Neural crest cell (in vitro differentiated cells): ENCODE data around the gene MPPED2. TPM values are rescaled to one million over a fixed set of nuclear protein-coding genes. Genes with fewer than 3 reads are reported as not detected.

Experiments used
- DNase-seq: peaks from one replicate; pipeline ENCODE4 v3.0.0; 2021; ENCODE audit warnings: low read depth, mixed read lengths, low spot score
- H3K27ac Mint-ChIP-seq: one replicate; pipeline ENCODE4 v1.8.0; 2021; ENCODE audit warnings: mild to moderate bottlenecking, mixed read lengths; ENCODE audit not compliant: unreplicated experiment
- H3K27me3 Mint-ChIP-seq: 2 replicates; pipeline ENCODE4 v1.8.0; 2021; ENCODE audit warnings: low read depth, mild to moderate bottlenecking, mixed read lengths
- H3K36me3 Mint-ChIP-seq: 2 replicates; pipeline ENCODE4 v1.8.0; 2021; ENCODE audit warnings: low read depth, mild to moderate bottlenecking, mixed read lengths
- H3K4me1 Mint-ChIP-seq: 2 replicates; pipeline ENCODE4 v1.8.0; 2021; ENCODE audit warnings: mixed read lengths
- H3K4me3 Mint-ChIP-seq: one replicate; pipeline ENCODE4 v1.8.0; 2021; ENCODE audit warnings: mild to moderate bottlenecking, mixed read lengths
- H3K9me3 Mint-ChIP-seq: 2 replicates; pipeline ENCODE4 v1.8.0; 2021; ENCODE audit warnings: mixed read lengths
- long read RNA-seq: library from polyadenylated mRNA; unstranded; transcript quantifications from one replicate; pipeline ENCODE4 v2.0.0, GENCODE V29; 2020
- total RNA-seq: library from RNA; stranded (reverse); gene quantifications from 2 replicates; pipeline ENCODE4 v1.2.1, GENCODE V29; 2021
- TF ChIP-seq, protein P1 (sequence below): fragments of 200-600 bp; sonication (generic); conservative IDR thresholded peaks from 2 replicates; pipeline ENCODE4 v1.5.0; 2021; ENCODE audit warnings: antibody characterized with exemption, mild to moderate bottlenecking

Gene MPPED2, protein sequence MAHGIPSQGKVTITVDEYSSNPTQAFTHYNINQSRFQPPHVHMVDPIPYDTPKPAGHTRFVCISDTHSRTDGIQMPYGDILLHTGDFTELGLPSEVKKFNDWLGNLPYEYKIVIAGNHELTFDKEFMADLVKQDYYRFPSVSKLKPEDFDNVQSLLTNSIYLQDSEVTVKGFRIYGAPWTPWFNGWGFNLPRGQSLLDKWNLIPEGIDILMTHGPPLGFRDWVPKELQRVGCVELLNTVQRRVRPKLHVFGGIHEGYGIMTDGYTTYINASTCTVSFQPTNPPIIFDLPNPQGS
- total RNA-seq: 3.1 and 3.2 TPM in 2 replicates
- long read RNA-seq, partial matches to known transcripts: 0 of 1 reads
- long read RNA-seq, other reads (novel, unspliced or antisense): 1 of 1 reads

DNA sequence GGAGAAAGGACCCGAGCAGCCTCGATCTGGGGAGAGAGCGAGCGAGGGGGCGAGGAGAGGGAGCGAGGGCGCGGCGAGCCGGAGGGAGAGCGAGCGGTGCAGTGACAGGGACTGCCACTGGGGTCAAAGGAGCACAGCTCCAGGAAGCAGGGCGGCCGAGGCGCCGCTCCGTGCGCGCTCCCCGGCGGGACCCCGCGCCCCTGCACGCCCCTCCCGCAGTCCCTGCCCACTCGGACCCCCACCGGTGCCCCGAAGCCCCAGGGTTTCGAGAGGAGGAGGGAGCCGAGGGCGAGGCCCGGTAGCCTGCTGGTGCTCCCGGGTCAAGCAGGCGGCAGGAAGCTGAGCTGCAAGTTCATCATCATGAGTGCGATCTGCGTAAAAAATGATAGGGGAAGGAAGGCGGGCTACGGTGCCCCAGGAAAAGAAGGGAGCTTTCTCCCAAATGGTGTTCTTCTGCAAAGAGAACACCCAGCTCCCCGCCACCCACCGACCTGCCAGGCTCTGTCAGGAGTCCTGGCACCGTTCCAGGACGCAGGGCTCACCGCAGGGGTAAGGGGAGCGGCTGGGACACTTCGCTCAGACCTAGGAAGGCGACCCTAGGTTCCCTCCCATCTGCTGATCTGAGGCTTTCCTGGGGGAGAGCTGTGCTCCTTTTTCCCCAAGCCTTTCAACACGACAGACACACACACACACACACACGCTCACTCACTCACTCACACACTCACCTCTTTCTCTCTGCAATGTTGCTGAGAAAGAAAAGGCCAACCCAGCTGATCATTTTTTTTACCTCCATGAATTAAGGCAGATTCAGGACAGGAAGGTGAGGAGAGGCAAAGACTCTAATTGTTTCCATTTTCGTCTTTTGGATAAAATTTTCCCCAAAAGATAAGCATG, at the start of gene MPPED2:
Gene MPPED2, minus strand, starts transcription at position 103 of the 894 bp plus-strand sequence. CDS start 5,980 bp downstream, outside the sequence.
- Mint-ChIP-seq H3K36me3 (no peaks in the 10 kb centered on the region), H3K4me1 (peaks cover 33% of the 10 kb centered on the region), H3K9me3 (no peaks in the 10 kb centered on the region), H3K27me3 (peaks cover 63% of the 10 kb centered on the region), H3K4me3 (peak within 1 kb of the TSS; percentile 79), H3K27ac (no peak within 1 kb of the TSS)
- DNase-seq: peak; percentile 71
- TF ChIP-seq, protein P1, sequence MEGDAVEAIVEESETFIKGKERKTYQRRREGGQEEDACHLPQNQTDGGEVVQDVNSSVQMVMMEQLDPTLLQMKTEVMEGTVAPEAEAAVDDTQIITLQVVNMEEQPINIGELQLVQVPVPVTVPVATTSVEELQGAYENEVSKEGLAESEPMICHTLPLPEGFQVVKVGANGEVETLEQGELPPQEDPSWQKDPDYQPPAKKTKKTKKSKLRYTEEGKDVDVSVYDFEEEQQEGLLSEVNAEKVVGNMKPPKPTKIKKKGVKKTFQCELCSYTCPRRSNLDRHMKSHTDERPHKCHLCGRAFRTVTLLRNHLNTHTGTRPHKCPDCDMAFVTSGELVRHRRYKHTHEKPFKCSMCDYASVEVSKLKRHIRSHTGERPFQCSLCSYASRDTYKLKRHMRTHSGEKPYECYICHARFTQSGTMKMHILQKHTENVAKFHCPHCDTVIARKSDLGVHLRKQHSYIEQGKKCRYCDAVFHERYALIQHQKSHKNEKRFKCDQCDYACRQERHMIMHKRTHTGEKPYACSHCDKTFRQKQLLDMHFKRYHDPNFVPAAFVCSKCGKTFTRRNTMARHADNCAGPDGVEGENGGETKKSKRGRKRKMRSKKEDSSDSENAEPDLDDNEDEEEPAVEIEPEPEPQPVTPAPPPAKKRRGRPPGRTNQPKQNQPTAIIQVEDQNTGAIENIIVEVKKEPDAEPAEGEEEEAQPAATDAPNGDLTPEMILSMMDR: peak; percentile 67

DNA sequence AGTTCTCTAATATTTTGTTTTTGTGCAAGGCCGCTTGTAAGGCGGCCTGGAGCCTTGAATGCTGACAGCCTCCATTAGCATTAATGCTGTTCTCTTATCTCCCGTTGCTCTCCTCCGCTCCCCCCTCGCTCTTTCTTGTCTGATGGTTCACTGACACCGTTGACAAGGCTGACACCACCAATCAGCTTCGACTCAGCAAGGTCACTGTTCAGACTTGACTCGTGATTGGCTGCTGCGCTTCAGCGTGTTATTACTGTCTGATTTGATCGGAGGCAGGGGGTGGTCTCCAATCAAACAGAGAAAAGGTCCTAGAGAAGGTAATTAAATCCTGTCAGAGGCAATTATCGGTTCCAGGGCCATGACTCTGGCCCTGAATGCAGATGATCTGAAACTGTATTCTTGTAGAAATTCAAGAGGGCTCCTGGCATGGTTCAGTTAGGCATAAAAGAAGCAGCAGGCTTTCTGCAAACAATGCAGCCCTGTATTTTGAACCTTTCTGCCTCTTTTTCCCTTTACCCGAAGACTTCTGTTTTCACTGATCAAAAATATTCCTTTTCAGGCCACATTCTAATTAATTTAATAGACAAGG, 49.3 kb upstream of the MPPED2 start:
- Mint-ChIP-seq H3K27ac (peak overlapping the region; percentile 37), H3K4me1 (peaks cover 12% of the 10 kb centered on the region), H3K36me3 (no peaks in the 10 kb centered on the region), H3K27me3 (no peaks in the 10 kb centered on the region), H3K9me3 (no peaks in the 10 kb centered on the region), H3K4me3 (peak overlapping the region; percentile 71)
- peak; percentile 55 for DNase-seq
- TF ChIP-seq, protein P1: no peak

DNA sequence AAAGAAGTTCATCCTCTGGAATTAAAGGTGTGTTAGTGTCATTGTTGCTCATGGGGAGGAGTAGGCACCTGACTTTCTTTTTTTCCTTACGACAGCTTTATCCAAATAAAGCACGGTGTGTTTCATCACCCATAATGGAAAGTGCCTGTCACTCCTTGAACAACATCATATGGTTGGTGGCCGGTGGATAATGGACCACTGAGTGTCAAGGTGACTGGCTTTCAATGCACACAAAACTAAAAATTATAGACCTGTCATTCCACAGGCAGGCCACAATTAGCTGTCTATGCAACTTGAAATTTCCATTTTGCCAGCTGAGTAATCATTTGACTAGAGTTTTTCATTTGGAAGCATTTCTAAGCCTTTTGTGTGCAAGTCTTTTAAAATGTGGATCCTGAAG, 45.0 kb upstream of the MPPED2 start:
- TF ChIP-seq, protein P1: no peak
- Mint-ChIP-seq H3K9me3 (no peaks in the 10 kb centered on the region), H3K4me1 (peaks cover 11% of the 10 kb centered on the region), H3K27ac (no peak overlapping the region), H3K4me3 (no peak overlapping the region), H3K27me3 (no peaks in the 10 kb centered on the region), H3K36me3 (no peaks in the 10 kb centered on the region)
- no peak for DNase-seq

GRCh38 chr11:30619767-30620166, 33.6 kb upstream of the MPPED2 start:
- Mint-ChIP-seq H3K27ac (no peak overlapping the region), H3K9me3 (peaks cover 13% of the 10 kb centered on the region), H3K27me3 (no peaks in the 10 kb centered on the region), H3K36me3 (peaks cover 5% of the 10 kb centered on the region), H3K4me1 (no peaks in the 10 kb centered on the region), H3K4me3 (no peak overlapping the region)
- TF ChIP-seq, protein P1: no peak
- DNase-seq: no peak

DNA sequence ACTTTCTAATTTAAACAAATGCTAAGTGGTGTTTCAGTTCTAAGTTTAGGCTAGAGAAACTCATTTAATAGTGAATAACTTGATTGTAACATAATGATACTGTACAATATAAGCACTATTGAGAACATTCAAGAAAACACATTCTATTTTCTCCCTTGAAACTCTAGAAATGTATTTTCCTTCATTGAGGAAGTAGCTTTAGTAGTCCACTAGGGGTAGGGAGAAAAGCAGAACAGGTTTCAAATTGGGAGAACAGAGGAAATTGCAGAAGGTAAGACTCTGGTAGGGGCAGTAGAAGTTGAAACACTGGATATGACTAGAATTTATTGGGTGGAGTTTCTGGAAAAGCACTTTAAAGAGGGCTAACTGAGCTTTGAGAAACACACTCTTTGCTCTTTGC, 31.6 kb upstream of the MPPED2 start:
- Mint-ChIP-seq H3K9me3 (peaks cover 11% of the 10 kb centered on the region), H3K27ac (no peak overlapping the region), H3K27me3 (no peaks in the 10 kb centered on the region), H3K4me3 (no peak overlapping the region), H3K36me3 (peaks cover 5% of the 10 kb centered on the region), H3K4me1 (no peaks in the 10 kb centered on the region)
- no peak for DNase-seq
- TF ChIP-seq, protein P1: peak; percentile 32
